Epithelial cell of esophagus (primary cell): ENCODE measurements around the gene GNPDA1.

Experiments used
- DNase-seq: peaks from one replicate; pipeline ENCODE4 v3.0.0; 2010; ENCODE audit warnings: low read depth
- H3K4me3 ChIP-seq: 2 replicates; pipeline ENCODE4 v1.5.1; 2011; ENCODE audit warnings: mild to moderate bottlenecking, low read length, control low read depth
- TF ChIP-seq, protein P1 (sequence below): IDR thresholded peaks from 2 replicates; pipeline ENCODE4 v1.5.1; 2011; ENCODE audit warnings: low read depth, mild to moderate bottlenecking, low read length, control low read depth, inconsistent platforms; ENCODE audit not compliant: insufficient read depth; ENCODE audit errors: missing control alignments

The GNPDA1 gene

DNA sequence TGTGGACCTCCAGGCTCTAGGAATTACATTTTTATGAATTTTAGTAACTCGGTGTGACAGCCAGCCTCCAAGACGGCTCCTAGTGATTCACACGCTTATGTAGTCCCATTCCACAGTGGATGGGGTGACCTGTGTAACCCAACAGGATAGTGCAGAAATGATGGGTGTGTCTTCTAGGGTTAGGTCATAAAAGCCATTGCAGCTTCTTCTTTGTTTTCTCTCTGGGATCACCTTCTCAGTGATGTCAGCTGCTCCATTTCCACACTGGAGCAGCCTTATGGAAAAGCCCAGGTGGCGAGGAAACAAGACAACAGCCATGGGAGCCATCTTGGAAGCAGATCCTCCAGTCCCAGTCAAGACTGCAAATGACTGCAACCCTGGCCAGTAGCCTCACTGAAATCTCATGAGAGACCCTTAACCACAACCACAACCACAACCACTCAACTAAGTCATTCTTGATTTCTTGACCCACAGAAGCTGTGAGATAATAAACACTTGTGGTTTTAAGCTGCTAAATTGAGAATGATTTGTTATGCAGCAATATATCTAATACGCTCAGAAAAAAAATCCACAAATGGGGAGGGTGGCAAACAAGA is 5.1 kb upstream of the GNPDA1 start:
- no peak overlapping the region for H3K4me3 ChIP-seq
- DNase-seq: no peak
- TF ChIP-seq, protein P1, sequence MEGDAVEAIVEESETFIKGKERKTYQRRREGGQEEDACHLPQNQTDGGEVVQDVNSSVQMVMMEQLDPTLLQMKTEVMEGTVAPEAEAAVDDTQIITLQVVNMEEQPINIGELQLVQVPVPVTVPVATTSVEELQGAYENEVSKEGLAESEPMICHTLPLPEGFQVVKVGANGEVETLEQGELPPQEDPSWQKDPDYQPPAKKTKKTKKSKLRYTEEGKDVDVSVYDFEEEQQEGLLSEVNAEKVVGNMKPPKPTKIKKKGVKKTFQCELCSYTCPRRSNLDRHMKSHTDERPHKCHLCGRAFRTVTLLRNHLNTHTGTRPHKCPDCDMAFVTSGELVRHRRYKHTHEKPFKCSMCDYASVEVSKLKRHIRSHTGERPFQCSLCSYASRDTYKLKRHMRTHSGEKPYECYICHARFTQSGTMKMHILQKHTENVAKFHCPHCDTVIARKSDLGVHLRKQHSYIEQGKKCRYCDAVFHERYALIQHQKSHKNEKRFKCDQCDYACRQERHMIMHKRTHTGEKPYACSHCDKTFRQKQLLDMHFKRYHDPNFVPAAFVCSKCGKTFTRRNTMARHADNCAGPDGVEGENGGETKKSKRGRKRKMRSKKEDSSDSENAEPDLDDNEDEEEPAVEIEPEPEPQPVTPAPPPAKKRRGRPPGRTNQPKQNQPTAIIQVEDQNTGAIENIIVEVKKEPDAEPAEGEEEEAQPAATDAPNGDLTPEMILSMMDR: no peak

DNA sequence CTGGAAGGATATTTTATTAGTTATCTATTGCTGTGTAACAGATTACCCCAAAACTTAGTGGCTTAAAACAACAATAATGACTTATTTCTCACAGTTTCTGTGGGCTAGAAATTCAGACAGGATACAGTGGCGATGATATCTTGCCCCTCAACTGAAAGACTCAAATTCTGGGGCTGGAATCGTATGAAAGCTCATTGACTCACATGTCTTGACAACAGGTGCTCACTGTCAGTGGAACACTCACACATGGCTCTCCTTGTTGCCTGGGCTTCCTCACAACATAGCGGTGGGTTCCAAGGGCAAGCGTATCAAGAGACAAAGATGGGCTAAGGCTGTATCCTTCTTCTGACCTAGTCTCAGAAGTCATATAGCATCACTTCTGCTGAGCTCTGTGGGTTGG is 3.7 kb upstream of the GNPDA1 start:
- TF ChIP-seq, protein P1: no peak
- DNase-seq: no peak
- no peak overlapping the region for H3K4me3 ChIP-seq

DNA sequence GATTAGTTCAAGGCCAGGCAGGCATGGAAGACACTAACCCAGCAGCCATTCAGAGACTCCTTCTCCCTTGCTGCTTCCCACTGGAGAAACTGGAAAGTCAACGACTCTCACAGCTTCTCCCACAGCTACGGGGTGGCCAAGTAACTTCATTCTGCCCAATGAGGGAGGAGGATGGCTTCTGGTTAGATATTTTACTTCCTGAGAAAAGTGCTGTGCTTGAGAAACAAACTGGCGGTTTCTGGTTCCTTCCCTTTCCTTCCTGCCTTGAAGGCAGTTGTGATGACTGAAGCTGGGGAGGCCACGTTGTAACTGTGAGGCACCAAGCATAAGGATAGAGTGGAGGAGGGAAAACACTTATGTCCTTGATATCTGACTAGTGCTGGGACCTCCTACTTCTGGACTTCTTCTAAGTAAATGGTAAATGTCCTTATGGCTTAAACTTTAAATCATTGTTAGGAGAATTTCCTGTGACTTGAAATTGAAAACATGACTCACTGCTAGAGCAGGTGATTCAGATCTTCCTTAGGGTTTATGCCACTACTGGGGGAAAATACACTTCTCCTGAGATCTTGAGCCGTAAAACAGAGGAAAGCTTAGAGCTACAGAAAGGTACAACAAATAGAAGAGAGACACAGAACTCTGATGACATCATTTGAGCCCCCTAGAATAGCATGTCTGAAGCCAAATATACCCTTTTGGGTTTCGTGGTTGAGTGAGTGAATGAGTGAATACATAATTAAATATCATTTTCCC is 3.1 kb upstream of the GNPDA1 start:
- H3K4me3 ChIP-seq: no peak overlapping the region
- TF ChIP-seq, protein P1: no peak
- peak; percentile 65 for DNase-seq

DNA sequence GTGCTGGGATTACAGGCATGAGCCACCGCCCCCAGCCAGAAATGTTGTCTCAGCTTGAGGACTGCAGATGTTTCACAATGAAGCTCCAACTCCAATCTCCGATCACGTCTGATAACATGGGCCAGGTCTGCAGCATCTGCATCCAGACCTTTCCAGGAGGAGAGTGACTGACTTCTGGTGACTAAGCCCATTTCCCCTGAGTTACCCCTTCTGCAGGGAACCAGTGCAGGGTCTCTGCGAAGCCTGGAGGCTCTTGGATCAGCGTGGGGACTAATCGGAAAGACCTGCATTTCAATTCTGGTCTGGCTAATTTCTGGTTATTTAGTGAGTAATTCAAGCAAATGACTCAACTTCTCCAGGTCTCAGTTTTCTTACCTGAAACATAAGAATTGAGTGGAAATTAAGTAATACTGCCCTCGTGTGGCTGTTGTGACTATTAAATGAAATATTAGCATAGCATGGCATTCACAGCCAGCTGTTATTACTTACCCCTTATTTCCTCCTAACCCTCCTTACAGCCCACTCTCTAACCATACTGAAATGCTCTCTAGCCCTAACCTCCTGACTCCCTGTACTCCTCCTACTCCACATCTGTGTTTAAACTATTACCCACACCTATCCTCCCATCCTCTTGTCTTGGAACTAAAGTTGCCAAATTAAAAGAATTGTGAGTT is 2.2 kb upstream of the GNPDA1 start:
- peak; percentile 90 for DNase-seq
- H3K4me3 ChIP-seq: no peak overlapping the region
- TF ChIP-seq, protein P1: peak; percentile 44

DNA sequence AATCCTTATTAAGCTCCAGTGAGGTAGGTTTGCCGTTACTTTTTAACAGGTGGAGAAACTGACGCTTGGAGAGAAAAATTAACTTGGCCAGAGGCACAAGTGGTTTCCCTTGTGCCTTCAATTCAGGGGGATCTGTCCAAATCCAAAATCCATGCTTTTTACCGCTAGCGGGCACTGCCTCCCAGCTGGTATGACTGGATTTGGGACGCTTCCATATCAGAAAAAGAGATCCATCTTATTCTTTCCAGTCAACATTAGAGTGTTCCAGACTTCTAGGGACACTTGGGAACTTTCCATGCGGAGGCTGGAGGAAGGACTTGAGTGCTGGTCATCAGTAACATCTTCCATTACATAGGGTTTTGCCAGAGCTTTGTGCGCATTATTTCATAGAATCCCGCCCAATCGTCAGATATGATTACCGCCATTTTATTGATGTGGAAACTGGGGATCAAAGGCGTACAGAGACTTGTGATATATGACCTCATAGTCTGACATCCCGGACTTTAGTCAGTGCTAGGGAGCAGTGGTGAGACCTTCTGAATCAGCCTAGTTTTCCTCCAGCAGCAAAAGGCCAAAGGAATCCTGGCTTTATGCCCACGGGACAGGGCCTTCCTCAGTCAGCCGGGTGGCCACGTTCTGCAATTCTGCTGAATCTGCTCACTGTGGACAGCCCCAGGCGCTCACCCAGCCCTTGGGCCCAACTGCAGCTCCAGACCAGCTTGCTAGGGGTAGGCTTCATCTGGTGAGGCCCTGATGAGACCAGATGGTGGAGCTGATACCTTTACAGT is 1.1 kb upstream of the GNPDA1 start:
- TF ChIP-seq, protein P1: no peak
- no peak overlapping the region for H3K4me3 ChIP-seq
- DNase-seq: peak; percentile 41

DNA sequence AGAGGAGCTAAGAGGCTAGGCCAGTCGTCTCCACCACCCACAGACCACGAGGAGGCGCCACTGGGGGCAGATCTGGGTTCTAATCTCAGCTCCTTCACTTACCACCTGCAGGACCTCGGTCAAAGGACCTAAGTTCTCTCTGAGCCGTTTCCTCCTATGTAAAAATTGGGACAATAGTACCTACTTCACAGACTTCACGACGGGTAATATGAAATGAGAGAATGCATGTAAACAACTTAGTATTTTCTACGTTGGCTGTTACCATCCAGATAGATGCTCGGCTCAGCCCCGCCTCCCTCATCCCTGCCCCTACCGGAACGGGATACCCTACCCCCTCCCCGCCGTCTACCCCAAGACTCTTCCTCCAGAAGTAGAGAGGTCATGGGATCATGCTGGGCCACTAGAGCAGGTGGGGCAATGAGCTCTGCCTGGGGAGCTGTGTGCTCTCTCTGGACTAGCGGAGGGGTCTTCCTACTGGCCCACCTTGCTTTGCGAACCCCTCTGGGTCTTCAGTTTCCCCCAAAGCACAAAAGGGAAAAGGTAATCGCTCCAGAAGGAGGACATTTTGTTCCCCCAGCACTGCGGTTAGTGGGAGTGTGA is 541 bp downstream of the GNPDA1 start:
- TF ChIP-seq, protein P1: peak; percentile 43
- DNase-seq: peak; percentile 30
- H3K4me3 ChIP-seq: peak overlapping the region; percentile 84
